Fibroblast of skin of right biceps (primary cell): ENCODE data around the gene SLC9A2.
A peak's percentile ranks its signal among the peaks of the same experiment; 100 is the strongest.

ENCODE experiments used
- DNase-seq: peaks from one replicate; pipeline ENCODE4 v3.0.0-alpha.2; 2013

Gene SLC9A2

DNA sequence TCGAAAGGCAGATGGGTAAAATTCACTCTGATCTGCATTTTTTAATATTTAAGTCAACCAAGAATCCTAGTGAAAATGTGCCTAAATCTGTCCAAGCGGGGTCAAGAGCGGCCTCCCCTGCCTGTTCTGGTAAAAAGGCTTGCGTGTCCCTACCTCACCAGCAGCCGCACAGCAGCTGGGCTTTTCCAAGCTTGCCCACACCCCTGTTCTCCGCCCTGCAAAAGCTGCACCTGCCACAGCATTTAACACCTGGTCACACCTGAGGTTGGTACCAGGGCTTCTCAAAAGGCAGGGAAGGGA is 116.7 kb downstream of the SLC9A2 start:
- DNase-seq: no peak

DNA sequence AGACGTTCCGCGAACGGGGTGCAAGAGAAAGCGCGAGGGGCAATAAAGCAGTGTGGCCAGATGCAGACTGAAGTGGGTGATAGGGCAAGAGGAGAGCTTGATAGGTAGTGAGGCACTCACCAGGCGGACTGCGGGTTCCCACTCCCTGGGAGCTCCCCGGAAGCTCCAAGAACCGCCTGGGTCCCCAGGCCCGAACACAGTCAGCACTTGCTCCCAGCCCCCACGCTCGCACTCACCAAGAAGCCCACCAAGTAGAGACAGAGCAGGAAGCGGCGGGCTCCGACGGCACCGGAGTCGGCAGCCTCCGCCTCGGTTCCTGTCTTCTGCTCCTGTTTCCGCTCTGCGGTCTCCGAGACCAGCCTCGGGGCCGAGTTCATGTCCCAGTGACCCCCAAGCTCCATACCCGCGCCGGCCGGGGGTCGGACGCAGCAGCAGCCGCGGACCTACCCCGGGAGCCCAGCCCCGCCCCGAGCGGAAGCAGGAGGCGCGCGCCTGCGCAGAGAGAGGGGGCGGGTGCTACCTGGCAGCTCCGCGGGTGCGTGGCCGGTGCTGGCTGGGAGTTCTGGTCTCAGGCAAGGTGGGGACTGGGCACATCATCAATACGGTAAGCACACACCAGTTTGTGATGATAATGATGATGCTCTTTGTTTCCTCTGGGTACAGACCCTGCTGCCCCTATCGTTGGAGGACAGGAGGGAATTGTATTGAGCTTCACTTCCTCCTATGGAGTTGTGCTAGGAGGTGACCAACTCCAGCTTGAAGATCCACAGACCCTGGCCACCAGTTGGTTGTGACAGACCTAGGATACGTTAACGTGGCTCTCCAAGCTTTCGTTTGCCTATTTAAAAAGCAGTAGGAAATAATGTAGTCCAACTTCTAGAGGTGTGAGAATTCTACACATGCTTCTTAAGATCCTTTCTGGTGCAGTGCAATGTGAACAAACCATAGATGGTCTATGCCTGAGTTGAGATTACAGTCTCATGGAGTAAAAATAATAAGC is 117.4 kb downstream of the SLC9A2 start:
- peak; percentile 60 for DNase-seq

DNA sequence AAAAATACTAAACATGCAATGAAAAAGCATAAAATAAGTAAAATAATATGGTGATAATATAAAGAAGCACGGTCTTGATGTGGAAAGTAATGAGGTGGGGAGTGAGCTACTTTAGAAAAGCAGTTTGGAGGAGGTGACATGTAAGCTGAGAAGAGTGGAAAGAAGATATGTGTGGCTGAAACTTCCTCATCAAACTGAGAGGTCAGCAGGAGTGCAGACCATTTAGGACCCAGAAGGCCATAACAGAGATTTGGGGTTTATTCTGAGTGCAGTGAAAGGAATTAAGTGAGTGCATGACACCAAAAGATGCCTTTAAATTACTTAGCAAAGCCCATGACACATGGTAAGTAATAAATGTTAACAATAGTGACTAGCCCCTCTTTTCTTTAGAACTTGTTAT is 118.1 kb downstream of the SLC9A2 start:
- no peak for DNase-seq

DNA sequence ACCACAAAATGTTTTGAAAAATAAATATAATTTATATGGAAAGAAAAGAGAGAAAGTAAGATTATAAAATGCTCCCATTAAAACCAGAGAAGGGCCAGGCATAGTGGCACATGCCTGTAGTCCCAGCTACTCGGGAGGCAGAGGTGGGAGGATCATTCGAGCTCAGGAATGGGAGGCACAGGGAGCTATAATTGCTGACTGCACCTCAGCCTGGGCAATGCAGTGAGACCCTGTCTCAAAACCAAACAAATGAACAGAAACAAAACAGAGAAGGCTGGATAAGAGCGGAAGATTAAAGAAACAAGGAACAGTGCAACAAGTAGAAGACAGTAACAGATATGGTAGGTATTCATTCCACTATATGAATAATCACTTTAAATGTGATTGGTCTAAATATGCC is 123.9 kb downstream of the SLC9A2 start:
- no peak for DNase-seq

DNA sequence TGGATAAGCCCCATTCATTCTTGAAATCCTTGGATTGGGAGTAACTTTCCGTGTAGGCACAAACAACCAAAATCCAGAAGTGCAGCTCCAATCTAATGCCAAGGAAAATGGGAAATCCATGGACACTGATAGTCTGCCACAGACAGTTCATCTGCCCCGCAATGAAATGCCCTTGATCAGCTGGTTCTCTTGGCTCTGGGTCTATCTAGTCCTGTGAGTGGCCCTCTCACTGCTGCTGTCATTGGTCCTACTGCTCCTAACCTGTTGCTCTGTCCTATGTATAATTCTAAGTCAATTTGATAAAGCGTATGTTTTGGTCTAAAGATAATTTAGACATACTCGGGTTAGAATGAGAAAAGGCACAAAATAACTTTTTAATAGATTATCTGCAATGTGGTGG is 128.8 kb downstream of the SLC9A2 start:
- DNase-seq: no peak

DNA sequence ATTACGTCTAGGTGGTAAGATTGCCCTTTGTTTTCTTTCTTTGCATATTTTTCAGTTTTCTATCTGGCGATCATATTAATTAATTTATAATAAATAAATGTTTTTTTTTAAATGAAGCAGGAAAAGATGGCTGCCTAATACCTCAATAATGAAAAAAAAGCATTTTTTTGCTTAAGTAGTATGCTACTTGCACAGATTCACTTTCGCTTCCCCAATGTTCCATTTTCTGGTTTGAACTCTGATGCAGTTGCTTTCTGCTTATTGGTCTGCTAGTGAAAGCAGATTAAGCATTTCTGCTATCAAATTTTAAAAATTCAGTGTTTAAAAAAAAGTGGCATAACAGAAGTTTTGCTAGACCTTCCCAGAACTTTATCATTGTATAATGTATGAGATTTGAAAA is 130.6 kb downstream of the SLC9A2 start:
- no peak for DNase-seq

DNA sequence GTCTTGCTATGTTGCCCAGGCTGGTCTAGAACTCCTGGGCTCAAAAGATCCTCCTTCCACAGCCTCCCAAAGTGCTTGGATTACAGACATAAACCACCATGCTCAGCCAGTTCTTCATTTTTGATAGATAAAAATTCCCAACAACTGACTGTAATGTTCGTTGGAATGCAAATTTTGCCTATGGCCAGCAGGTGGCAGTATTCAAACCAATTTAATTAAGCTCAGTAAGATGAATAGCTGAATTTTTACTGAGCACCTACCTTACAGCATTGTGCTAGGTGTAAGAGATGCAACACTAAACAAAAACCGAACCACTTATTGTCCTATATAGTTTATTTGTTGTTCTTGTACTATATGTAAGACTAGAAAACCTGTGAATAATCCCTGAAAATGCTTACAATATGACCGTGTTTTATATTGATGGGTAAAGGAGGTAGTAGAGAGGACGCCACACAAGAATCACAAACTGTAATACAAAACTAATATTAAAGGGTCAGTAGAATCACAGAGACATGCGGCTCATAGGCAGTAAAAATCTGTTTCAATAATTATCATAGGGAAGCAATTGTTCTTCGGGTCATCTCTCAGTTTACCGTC is 134.3 kb downstream of the SLC9A2 start:
- peak; percentile 50 for DNase-seq

DNA sequence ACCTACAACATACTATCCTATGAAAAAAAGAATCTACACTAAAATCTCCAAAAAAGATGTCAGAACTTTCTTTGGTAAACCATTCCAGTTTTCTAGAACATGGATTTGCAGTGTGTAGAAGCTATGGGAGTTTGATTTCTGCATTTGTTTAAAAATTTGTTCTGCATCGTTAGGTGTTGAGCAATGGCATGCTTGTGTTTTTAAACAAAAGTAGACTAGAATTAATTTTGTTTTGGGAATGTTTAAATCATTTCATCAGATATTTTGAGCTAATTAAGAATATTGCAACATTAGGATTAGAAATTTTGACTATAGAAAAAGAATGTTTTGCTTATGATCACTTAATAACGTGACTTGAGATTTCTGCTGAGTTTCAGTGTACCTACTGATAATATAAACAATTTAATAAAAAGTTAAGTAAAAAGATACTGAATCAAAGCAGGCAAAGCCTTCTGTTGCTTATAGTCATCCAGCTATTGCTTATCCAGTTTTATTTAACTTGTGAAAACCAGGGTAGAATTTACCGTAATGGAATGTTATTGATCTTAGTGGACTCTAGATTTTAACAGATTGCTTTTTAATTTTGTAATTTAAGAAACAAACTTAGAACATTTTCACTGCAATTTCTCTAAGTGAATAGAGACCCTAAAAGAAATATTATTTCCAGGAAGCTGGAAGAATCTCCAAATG is 135.2 kb downstream of the SLC9A2 start:
- no peak for DNase-seq

DNA sequence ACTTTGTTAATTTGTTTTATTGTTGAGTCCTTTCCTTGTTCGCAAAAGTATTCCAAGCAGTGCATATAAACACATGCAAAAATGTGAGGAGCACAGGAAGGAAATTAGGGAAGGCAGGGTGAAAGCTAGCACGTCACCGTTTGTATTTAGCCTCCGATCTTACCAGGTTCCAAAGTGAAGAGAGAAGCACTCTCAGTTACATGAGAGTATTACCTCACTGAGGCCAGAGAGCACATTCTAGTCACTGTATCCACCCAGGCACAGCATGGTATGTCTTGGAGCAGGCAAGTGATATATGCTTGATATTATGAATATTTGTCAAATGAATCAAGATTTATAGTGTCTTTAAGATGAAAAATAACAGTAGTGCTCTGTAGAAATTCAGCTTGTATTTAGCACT is 135.9 kb downstream of the SLC9A2 start:
- no peak for DNase-seq

DNA sequence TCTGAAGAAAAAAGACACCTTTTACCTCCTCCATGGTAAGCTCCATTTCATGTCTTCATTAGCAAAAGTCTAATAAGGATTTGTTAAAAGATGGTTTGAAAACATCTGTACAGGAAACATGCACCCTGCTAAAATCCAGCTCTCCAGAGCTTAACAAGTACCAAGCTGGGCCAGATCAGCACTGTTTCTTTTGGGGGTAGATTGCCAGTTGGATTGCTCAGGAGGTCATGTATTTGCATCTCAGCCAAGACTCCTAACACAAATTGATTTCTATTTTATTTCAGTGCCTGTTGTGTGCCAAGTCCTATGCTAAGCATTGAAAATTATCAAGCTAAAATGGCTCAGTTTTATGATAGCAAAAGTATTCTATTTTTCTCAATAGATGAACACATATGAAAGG is 139.1 kb downstream of the SLC9A2 start:
- no peak for DNase-seq
